WI38 (cell line): ENCODE results near the gene ORC5.

Experiments used
- H3K4me3 ChIP-seq: 2 replicates; pipeline ENCODE4 v1.5.1; 2011; ENCODE audit warnings: low read depth, mild to moderate bottlenecking, control low read depth, low read length
- CTCF ChIP-seq: IDR thresholded peaks from 2 replicates; pipeline ENCODE4 v1.5.1; 2012; ENCODE audit warnings: low read depth, mild to moderate bottlenecking, control low read depth, low read length

Gene ORC5

GRCh38 chr7:104162081-104162480 lies 45.7 kb downstream of the ORC5 start:
- H3K4me3 ChIP-seq, result no peak overlapping the region
- TF ChIP-seq CTCF, result no peak

- H3K4me3 ChIP-seq, result no peak overlapping the region
- no peak for TF ChIP-seq CTCF
Observed at GRCh38 chr7:104161244-104161643, 46.6 kb downstream of the ORC5 start.

GRCh38 chr7:104160375-104160774 lies 47.4 kb downstream of the ORC5 start:
- TF ChIP-seq CTCF, result no peak
- H3K4me3 ChIP-seq, result no peak overlapping the region

- no peak overlapping the region for H3K4me3 ChIP-seq
- peak; percentile 32; the same call in 1 of the 2 replicates for TF ChIP-seq CTCF
Observed at GRCh38 chr7:104156842-104157277, 51.0 kb downstream of the ORC5 start.

GRCh38 chr7:104153287-104153686 lies 54.5 kb downstream of the ORC5 start:
- TF ChIP-seq CTCF, result no peak
- H3K4me3 ChIP-seq, result no peak overlapping the region

GRCh38 chr7:104152468-104152867 lies 55.3 kb downstream of the ORC5 start:
- H3K4me3 ChIP-seq, result no peak overlapping the region
- TF ChIP-seq CTCF, result no peak

GRCh38 chr7:104150470-104150869 lies 57.3 kb downstream of the ORC5 start:
- no peak overlapping the region for H3K4me3 ChIP-seq
- TF ChIP-seq CTCF, result no peak
